HepG2 (cell line): Measurements from ENCODE around the gene JDP2. TPM values are rescaled to one million over a fixed set of nuclear protein-coding genes. Genes with fewer than 3 reads are reported as not detected.

ENCODE experiments used
- ADNP ChIP-seq: sonication (generic); formaldehyde crosslinking; IDR thresholded peaks from 2 replicates; pipeline ENCODE4 v1.4.0; 2020; ENCODE audit warnings: missing genetic modification reagents
- BCLAF1 ChIP-seq: fragments of 450-650 bp; IDR thresholded peaks from 2 replicates; pipeline ENCODE4 v1.6.1; 2017; ENCODE audit warnings: mild to moderate bottlenecking
- CREBL2 ChIP-seq: sonication (generic); formaldehyde crosslinking; IDR thresholded peaks from 2 replicates; pipeline ENCODE4 v1.8.1; 2023; ENCODE audit warnings: missing genetic modification reagents, mild to moderate bottlenecking, borderline replicate concordance
- DMTF1 ChIP-seq: sonication (generic); formaldehyde crosslinking; IDR thresholded peaks from 2 replicates; pipeline ENCODE4 v1.4.0; 2020; ENCODE audit warnings: mild to moderate bottlenecking, missing genetic modification reagents
- E2F2 ChIP-seq: sonication (generic); formaldehyde crosslinking; IDR thresholded peaks from 2 replicates; pipeline ENCODE4 v1.4.0; 2020; ENCODE audit warnings: missing genetic modification reagents, borderline replicate concordance
- EEA1 ChIP-seq: sonication (generic); formaldehyde crosslinking; IDR thresholded peaks from 2 replicates; pipeline ENCODE4 v1.5.1; 2020; ENCODE audit warnings: mild to moderate bottlenecking, missing genetic modification reagents, borderline replicate concordance
- GATAD2A ChIP-seq: IDR thresholded peaks from 2 replicates; pipeline ENCODE4 v1.6.1; 2016
- GRHL1 ChIP-seq: sonication (generic); formaldehyde crosslinking; conservative IDR thresholded peaks from 2 replicates; pipeline ENCODE4 v1.8.0; 2022; ENCODE audit warnings: missing genetic modification reagents
- HMGA1 ChIP-seq: sonication (generic); formaldehyde crosslinking; conservative IDR thresholded peaks from 2 replicates; pipeline ENCODE4 v1.4.0; 2020; ENCODE audit warnings: missing genetic modification reagents
- RAD51 ChIP-seq: fragments of 450-650 bp; IDR thresholded peaks from 2 replicates; pipeline ENCODE4 v1.6.1; 2016; ENCODE audit warnings: borderline replicate concordance
- ZFP1 ChIP-seq: IDR thresholded peaks from 2 replicates; pipeline ENCODE4 v1.6.1; 2016
- ZFP91 ChIP-seq: sonication (generic); formaldehyde crosslinking; IDR thresholded peaks from 2 replicates; pipeline ENCODE4 v1.9.0; 2022; ENCODE audit warnings: missing genetic modification reagents, mild to moderate bottlenecking, borderline replicate concordance
- ZNF224 ChIP-seq: sonication (generic); formaldehyde crosslinking; IDR thresholded peaks from 2 replicates; pipeline ENCODE4 v1.5.0; 2020; ENCODE audit warnings: mild to moderate bottlenecking, missing genetic modification reagents
- ZNF589 ChIP-seq: sonication (generic); formaldehyde crosslinking; conservative IDR thresholded peaks from 2 replicates; pipeline ENCODE4 v1.8.0; 2022; ENCODE audit warnings: mild to moderate bottlenecking, moderate library complexity, missing genetic modification reagents
- ZNF674 ChIP-seq: sonication (generic); formaldehyde crosslinking; IDR thresholded peaks from 2 replicates; pipeline ENCODE4 v1.5.0; 2020; ENCODE audit warnings: low read depth, mild to moderate bottlenecking, missing genetic modification reagents
- polyA plus RNA-seq, 8 experiments: library from polyadenylated mRNA; depleted of rRNA in 3 of 8; stranded (reverse) in 7 of 8; unstranded in 1 of 8; fragments of >200 nt; fragmentation: Illumina TruSeq in 4 of 8; extraction: Trizol in 4 of 8; gene quantifications; 2 replicates each; pipeline versions ENCODE4 v1.2.1 to v1.2.3, GENCODE V29; 2011 to 2016; ENCODE audit warnings: low read depth in 4 of 8, missing spikeins in 1 of 8, mixed read lengths in 1 of 8; ENCODE audit not compliant: insufficient read depth in 1 of 8
- total RNA-seq, 5 experiments: library from RNA; depleted of rRNA; stranded (reverse); fragments of >200 nt; fragmentation: Illumina TruSeq; extraction: Trizol; gene quantifications; 2 replicates each; pipeline ENCODE4 v1.2.3, GENCODE V29; 2016; ENCODE audit warnings: low read depth in 1 of 5

Gene JDP2
- total and polyA plus RNA-seq, 2 of the 13 experiments (the other 11 are each of a cell fraction or from before 2014, with no cell fraction given), result 8.0 to 8.9 TPM

- TF ChIP-seq CREBL2 (CRISPR knock-in tag) (no peak), ZNF589 (CRISPR knock-in tag) (no peak), ZFP1 (CRISPR knock-in tag) (no peak), GATAD2A (CRISPR knock-in tag) (peak; percentile 37; the same call in 1 of the 2 replicates), ZNF224 (CRISPR knock-in tag) (no peak), GRHL1 (CRISPR knock-in tag) (no peak), BCLAF1 (no peak), ZNF674 (no peak), RAD51 (no peak), EEA1 (CRISPR knock-in tag) (no peak), DMTF1 (CRISPR knock-in tag) (no peak), E2F2 (no peak), ZFP91 (CRISPR knock-in tag) (peak; percentile 78; the same call in 1 of the 2 replicates), ADNP (CRISPR knock-in tag) (no peak), HMGA1 (no peak)
Observed at GRCh38 chr14:75427482-75428229, at the start of gene JDP2 (continued).
